Measurements from ENCODE around the gene UGP2.
A peak's percentile ranks its signal among the peaks of the same experiment; 100 is the strongest.

UGP2 gene

DNA sequence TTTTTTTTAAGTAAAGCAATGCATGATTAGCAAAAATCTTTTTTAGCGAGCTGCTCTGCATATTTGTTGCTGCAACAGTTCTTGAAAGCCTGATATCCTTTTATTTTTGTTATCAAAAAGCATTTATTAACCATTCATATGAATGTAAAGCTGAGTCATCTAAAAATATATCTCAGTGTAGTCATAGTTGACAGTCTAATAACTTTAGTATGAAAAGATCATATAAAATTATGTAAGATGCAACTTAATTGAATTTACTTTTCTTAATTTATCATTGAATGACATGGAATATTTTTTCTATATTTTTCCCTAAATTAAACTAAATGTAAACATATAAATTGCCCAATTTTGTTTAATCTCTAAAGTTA, 8.5 kb downstream of the UGP2 start:
- peaks cover 10% of the 10 kb centered on the region for H3K79me2 ChIP-seq (ENCODE audit: control insufficient read depth, insufficient read depth, low read length, poor library complexity)
- no peak overlapping the region for H2BK12ac ChIP-seq (ENCODE audit: low read length)
- no peak overlapping the region for H3K9ac ChIP-seq (ENCODE audit: low read length)
- H3K14ac ChIP-seq (ENCODE audit: low read length): no peak overlapping the region
- H3K9me3 ChIP-seq (ENCODE audit: insufficient read depth, low read depth, low read length): no peaks in the 10 kb centered on the region
- H4K12ac ChIP-seq (ENCODE audit: low read depth, low read length): no peak overlapping the region
- H2BK120ac ChIP-seq (ENCODE audit: insufficient read depth, low read length, poor library complexity): no peak overlapping the region
- no peak overlapping the region for H4K91ac ChIP-seq (ENCODE audit: low read depth, low read length)
- H3K4ac ChIP-seq (ENCODE audit: low read depth, low read length): no peak overlapping the region
- no peak overlapping the region for H3K27ac ChIP-seq (ENCODE audit: low read depth, low read length)
- peaks cover 0 to 2% of the 10 kb centered on the region in 2 experiments for H3K36me3 ChIP-seq (ENCODE audit: control insufficient read depth in 1 of 2, insufficient read depth in 2 of 2, low read length in 2 of 2)
- H3K79me1 ChIP-seq (ENCODE audit: low read length): peaks cover 2% of the 10 kb centered on the region
- H3K18ac ChIP-seq (ENCODE audit: low read length): no peak overlapping the region
- no peak overlapping the region for H2AFZ ChIP-seq (ENCODE audit: insufficient read depth, low read length, poor library complexity)
- H2BK5ac ChIP-seq (ENCODE audit: low read depth, low read length, poor library complexity): no peak overlapping the region
- WGBS (ENCODE audit: extremely low coverage, insufficient coverage, insufficient read length): no CpG with 5 or more reads among the region's 1 CpG
- H3K4me1 ChIP-seq (ENCODE audit: control insufficient read depth in 1 of 2, insufficient read depth in 2 of 2, low read length in 2 of 2): peaks cover 5 to 17% of the 10 kb centered on the region in 2 experiments
- no peak overlapping the region for H3K4me3 ChIP-seq (ENCODE audit: low read depth, low read length)
- no peaks in the 10 kb centered on the region for H3K27me3 ChIP-seq (ENCODE audit: insufficient read depth, low read length)
- H3K4me2 ChIP-seq (ENCODE audit: low read length): no peak overlapping the region
- H2AK5ac ChIP-seq (ENCODE audit: low read length): no peak overlapping the region
- no peak overlapping the region for H3K23ac ChIP-seq (ENCODE audit: low read length)
- no peak for DNase-seq
- no peak overlapping the region for H4K8ac ChIP-seq (ENCODE audit: low read depth, low read length)

DNA sequence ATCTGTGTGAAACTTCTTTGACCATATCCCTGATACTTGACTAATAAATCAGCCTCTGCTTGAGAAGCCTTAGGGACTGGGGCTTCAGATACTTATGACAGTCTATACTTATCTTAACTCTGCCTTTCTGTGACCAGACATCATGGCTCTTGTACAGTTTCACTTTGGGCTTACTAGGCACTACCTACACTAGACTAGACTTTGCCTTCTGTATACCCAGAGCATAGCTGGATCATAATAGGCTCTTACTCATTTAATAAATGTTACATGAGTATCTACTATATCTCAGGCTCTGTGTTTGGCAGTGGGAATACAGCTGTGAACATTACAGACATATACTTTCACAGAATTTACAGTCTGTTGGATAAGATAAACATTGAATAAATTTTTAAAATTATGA, 9.0 kb downstream of the UGP2 start:
- H4K12ac ChIP-seq (ENCODE audit: low read depth, low read length): no peak overlapping the region
- no peak overlapping the region for H3K14ac ChIP-seq (ENCODE audit: low read length)
- peaks cover 2% of the 10 kb centered on the region for H3K79me1 ChIP-seq (ENCODE audit: low read length)
- H2AFZ ChIP-seq (ENCODE audit: insufficient read depth, low read length, poor library complexity): no peak overlapping the region
- no peak for DNase-seq
- H3K9ac ChIP-seq (ENCODE audit: low read length): no peak overlapping the region
- H4K91ac ChIP-seq (ENCODE audit: low read depth, low read length): no peak overlapping the region
- H2BK12ac ChIP-seq (ENCODE audit: low read length): no peak overlapping the region
- H3K27me3 ChIP-seq (ENCODE audit: insufficient read depth, low read length): no peaks in the 10 kb centered on the region
- no peak overlapping the region for H3K4me2 ChIP-seq (ENCODE audit: low read length)
- no peak overlapping the region for H2AK5ac ChIP-seq (ENCODE audit: low read length)
- peak overlapping the region; percentile 67 for H3K4ac ChIP-seq (ENCODE audit: low read depth, low read length)
- peaks cover 2 to 3% of the 10 kb centered on the region in 2 experiments for H3K36me3 ChIP-seq (ENCODE audit: control insufficient read depth in 1 of 2, insufficient read depth in 2 of 2, low read length in 2 of 2)
- no peak overlapping the region for H3K18ac ChIP-seq (ENCODE audit: low read length)
- H3K27ac ChIP-seq (ENCODE audit: low read depth, low read length): no peak overlapping the region
- H3K4me1 ChIP-seq (ENCODE audit: control insufficient read depth in 1 of 2, insufficient read depth in 2 of 2, low read length in 2 of 2): peaks cover 5 to 15% of the 10 kb centered on the region in 2 experiments
- no peak overlapping the region for H2BK5ac ChIP-seq (ENCODE audit: low read depth, low read length, poor library complexity)
- no peak overlapping the region for H4K8ac ChIP-seq (ENCODE audit: low read depth, low read length)
- no peaks in the 10 kb centered on the region for H3K9me3 ChIP-seq (ENCODE audit: insufficient read depth, low read depth, low read length)
- no peak overlapping the region for H2BK120ac ChIP-seq (ENCODE audit: insufficient read depth, low read length, poor library complexity)
- peaks cover 13% of the 10 kb centered on the region for H3K79me2 ChIP-seq (ENCODE audit: control insufficient read depth, insufficient read depth, low read length, poor library complexity)
- H3K23ac ChIP-seq (ENCODE audit: low read length): no peak overlapping the region
- H3K4me3 ChIP-seq (ENCODE audit: low read depth, low read length): no peak overlapping the region

DNA sequence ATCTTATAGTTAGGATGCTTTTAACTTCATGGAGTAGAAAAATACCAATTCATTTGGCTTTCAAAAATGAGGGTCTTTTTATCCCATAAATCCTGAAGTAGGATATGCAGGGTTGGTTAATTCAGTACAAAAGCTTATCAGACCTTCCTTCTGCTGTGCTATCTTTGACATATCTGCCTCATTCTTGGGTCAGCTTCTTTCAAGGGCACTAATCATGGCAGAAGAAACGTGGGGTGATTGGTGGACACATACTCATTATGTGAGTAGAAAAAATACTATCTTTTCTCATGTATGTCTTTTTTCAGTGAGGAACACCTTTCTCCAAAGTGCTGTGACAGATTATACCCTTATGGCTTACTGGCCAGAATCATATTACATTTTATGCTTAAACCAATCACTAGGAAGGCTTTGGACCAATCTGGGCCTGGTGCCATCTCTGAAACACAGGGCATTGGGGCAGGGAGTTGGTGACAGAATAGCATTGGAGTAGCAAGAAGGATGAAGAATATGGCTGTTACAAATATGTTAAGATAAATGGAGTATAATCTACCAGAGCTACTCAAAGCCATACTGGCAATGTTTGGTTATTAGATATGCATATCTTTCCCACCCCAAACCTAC, 10.1 kb downstream of the UGP2 start:
- Histone ChIP-seq H3K79me2 (ENCODE audit: control insufficient read depth, insufficient read depth, low read length, poor library complexity) (peaks cover 17% of the 10 kb centered on the region), H3K36me3 (ENCODE audit: control insufficient read depth in 1 of 2, insufficient read depth in 2 of 2, low read length in 2 of 2) (peaks cover 4 to 7% of the 10 kb centered on the region in 2 experiments), H3K4me3 (ENCODE audit: low read depth, low read length) (no peak overlapping the region), H3K14ac (ENCODE audit: low read length) (no peak overlapping the region), H3K9me3 (ENCODE audit: insufficient read depth, low read depth, low read length) (no peaks in the 10 kb centered on the region), H3K4me1 (ENCODE audit: control insufficient read depth in 1 of 2, insufficient read depth in 2 of 2, low read length in 2 of 2) (peaks cover 2 to 11% of the 10 kb centered on the region in 2 experiments), H2BK12ac (ENCODE audit: low read length) (no peak overlapping the region), H3K4ac (ENCODE audit: low read depth, low read length) (peak overlapping the region; percentile 85), H2AFZ (ENCODE audit: insufficient read depth, low read length, poor library complexity) (no peak overlapping the region), H3K18ac (ENCODE audit: low read length) (no peak overlapping the region), H3K79me1 (ENCODE audit: low read length) (no peaks in the 10 kb centered on the region), H2BK120ac (ENCODE audit: insufficient read depth, low read length, poor library complexity) (no peak overlapping the region), H3K23ac (ENCODE audit: low read length) (no peak overlapping the region), H4K91ac (ENCODE audit: low read depth, low read length) (no peak overlapping the region), H3K9ac (ENCODE audit: low read length) (no peak overlapping the region), H2AK5ac (ENCODE audit: low read length) (no peak overlapping the region), H3K4me2 (ENCODE audit: low read length) (no peak overlapping the region), H4K12ac (ENCODE audit: low read depth, low read length) (no peak overlapping the region), H4K8ac (ENCODE audit: low read depth, low read length) (no peak overlapping the region), H3K27ac (ENCODE audit: low read depth, low read length) (no peak overlapping the region), H2BK5ac (ENCODE audit: low read depth, low read length, poor library complexity) (no peak overlapping the region), H3K27me3 (ENCODE audit: insufficient read depth, low read length) (no peaks in the 10 kb centered on the region)
- DNase-seq: no peak
- no CpG with 5 or more reads among the region's 1 CpG for WGBS (ENCODE audit: extremely low coverage, insufficient coverage, insufficient read length)

DNA sequence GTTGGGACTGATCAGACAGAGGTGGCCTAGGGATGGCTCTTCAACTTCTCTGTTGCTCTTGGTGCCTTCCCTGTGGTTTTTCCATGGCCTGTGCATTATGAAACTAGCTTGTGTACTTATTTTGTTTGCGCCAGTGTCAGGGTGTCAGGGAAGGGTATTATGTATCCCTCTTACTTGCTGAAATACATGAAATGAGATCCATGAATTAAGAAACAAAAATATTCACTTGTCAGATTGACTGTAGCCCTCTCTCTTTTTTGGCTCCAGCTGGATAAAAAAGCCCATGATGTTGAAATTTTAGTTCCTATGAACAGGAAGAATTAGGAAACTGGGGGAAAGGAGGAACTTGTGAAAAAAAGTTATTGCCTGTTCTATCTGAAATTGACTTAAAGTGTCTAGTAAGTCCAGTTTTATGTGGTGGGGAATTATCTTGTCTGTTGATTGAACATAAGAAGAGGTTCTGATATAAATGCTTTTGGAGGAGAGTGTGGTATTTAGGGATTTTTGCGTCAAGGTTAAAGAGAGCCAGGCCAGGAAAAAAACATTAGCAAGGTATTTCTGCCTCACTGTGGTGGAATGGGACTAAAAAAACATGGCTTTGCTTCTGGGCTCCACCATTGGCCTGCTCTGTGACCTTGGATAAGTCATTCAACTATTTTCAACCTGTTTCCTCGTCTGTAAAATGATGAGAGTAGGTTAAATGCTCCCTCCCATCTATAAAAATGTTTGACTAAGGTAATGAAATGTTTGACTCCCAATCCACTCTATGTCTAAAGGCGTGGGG, 12.0 kb downstream of the UGP2 start:
- Histone ChIP-seq H3K27me3 (ENCODE audit: insufficient read depth, low read length) (no peaks in the 10 kb centered on the region), H4K12ac (ENCODE audit: low read depth, low read length) (no peak overlapping the region), H3K79me1 (ENCODE audit: low read length) (no peaks in the 10 kb centered on the region), H3K36me3 (ENCODE audit: control insufficient read depth in 1 of 2, insufficient read depth in 2 of 2, low read length in 2 of 2) (peaks cover 11 to 17% of the 10 kb centered on the region in 2 experiments), H3K9ac (ENCODE audit: low read length) (no peak overlapping the region), H3K14ac (ENCODE audit: low read length) (no peak overlapping the region), H3K79me2 (ENCODE audit: control insufficient read depth, insufficient read depth, low read length, poor library complexity) (peaks cover 12% of the 10 kb centered on the region), H2BK12ac (ENCODE audit: low read length) (no peak overlapping the region), H3K23ac (ENCODE audit: low read length) (no peak overlapping the region), H2BK120ac (ENCODE audit: insufficient read depth, low read length, poor library complexity) (no peak overlapping the region), H4K8ac (ENCODE audit: low read depth, low read length) (no peak overlapping the region), H3K27ac (ENCODE audit: low read depth, low read length) (no peak overlapping the region), H3K4me2 (ENCODE audit: low read length) (no peak overlapping the region), H3K4ac (ENCODE audit: low read depth, low read length) (peak overlapping the region; percentile 83), H2AFZ (ENCODE audit: insufficient read depth, low read length, poor library complexity) (no peak overlapping the region), H3K18ac (ENCODE audit: low read length) (no peak overlapping the region), H3K4me3 (ENCODE audit: low read depth, low read length) (no peak overlapping the region), H2BK5ac (ENCODE audit: low read depth, low read length, poor library complexity) (no peak overlapping the region), H2AK5ac (ENCODE audit: low read length) (no peak overlapping the region), H3K4me1 (ENCODE audit: control insufficient read depth in 1 of 2, insufficient read depth in 2 of 2, low read length in 2 of 2) (peaks cover 2 to 5% of the 10 kb centered on the region in 2 experiments), H4K91ac (ENCODE audit: low read depth, low read length) (no peak overlapping the region), H3K9me3 (ENCODE audit: insufficient read depth, low read depth, low read length) (no peaks in the 10 kb centered on the region)
- no CpG with 5 or more reads among the region's 4 CpGs for WGBS (ENCODE audit: extremely low coverage, insufficient coverage, insufficient read length)
- peak in 1 of 2 donors; percentile 37 for DNase-seq

Data from trophoblast cell (in vitro differentiated cells and primary cell).